ENCODE measurements around the gene CDH4. TPM values are rescaled to one million over a fixed set of nuclear protein-coding genes. Genes with fewer than 3 reads are reported as not detected.

CDH4 gene
- total RNA-seq, 1 donor from 2014 or later = not detected

DNA sequence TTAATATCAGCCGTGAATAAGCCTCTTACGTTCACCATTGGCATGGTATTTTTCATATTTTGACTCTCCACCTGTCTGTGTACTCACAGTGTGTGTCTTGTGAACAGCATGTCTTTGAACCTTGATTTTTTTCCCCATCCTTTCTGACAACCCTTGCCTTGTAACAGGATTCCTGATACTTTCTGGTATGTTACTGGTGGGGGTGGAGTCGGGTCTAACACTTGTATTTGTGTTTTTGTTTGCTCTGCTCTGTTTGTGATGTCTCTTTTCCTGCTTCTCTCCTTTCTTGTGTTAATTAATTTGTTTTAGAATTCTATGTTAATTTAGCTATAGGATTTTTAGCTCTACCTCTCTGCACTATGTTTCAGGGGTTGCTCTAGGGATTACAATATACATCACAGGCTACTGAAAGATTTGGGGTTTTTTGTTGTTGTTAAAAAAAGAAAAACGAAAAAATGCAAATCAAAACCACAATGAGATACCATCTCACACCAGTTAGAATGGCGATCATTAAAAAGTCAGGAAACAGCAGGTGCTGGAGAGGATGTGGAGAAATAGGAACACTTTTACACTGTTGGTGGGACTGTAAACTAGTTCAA is 245.1 kb downstream of the CDH4 start:
- Histone ChIP-seq H3K27me3 (no peaks in the 10 kb centered on the region), H3K4me1 (no peaks in the 10 kb centered on the region), H3K36me3 (no peaks in the 10 kb centered on the region), H3K4me3 (no peak overlapping the region), H3K27ac (no peak overlapping the region), H3K9me3 (no peaks in the 10 kb centered on the region)
- TF ChIP-seq, protein P1, sequence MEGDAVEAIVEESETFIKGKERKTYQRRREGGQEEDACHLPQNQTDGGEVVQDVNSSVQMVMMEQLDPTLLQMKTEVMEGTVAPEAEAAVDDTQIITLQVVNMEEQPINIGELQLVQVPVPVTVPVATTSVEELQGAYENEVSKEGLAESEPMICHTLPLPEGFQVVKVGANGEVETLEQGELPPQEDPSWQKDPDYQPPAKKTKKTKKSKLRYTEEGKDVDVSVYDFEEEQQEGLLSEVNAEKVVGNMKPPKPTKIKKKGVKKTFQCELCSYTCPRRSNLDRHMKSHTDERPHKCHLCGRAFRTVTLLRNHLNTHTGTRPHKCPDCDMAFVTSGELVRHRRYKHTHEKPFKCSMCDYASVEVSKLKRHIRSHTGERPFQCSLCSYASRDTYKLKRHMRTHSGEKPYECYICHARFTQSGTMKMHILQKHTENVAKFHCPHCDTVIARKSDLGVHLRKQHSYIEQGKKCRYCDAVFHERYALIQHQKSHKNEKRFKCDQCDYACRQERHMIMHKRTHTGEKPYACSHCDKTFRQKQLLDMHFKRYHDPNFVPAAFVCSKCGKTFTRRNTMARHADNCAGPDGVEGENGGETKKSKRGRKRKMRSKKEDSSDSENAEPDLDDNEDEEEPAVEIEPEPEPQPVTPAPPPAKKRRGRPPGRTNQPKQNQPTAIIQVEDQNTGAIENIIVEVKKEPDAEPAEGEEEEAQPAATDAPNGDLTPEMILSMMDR (IDR thresholded peaks at IDR 0.05) = no peak
- DNase-seq (ENCODE audit: low spot score in 2 of 2) = no peak
- intact Hi-C loops (cut with DNase I) = no loop called here

DNA sequence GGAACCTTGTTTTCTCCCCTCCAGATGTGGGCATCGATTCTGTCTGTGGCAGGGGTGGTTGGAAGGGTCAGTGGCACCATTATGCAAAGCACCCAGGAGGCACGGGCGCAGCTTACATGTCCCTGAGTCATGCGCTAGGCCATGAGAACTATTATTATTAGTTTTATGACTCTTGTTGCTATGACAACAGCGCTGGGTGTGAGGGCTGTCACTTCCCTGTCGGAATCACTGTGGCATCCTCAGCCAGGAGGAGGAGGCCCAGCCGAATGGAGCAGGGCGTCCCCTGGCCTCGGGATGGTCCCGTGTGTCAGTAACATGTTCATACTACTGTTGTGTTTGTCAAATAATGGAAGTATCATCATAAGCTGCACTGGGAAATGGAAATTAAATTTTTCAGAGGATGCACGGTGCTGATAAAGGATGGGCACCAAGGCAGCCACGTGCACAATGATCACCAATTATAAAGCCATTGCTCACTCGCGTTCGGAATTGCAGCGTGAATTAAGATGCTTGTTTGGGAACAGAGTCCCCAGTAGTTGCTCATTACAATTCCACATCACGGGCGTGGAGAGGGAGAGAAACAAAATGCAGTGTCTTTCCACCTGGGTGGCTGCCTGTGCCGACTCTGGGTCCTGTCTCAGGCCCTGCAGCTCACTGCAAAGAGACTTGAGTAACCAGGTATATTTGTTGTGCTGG is 247.9 kb downstream of the CDH4 start:
- Histone ChIP-seq H3K9me3 (no peaks in the 10 kb centered on the region), H3K27ac (no peak overlapping the region), H3K4me3 (no peak overlapping the region), H3K27me3 (no peaks in the 10 kb centered on the region), H3K4me1 (no peaks in the 10 kb centered on the region), H3K36me3 (no peaks in the 10 kb centered on the region)
- no peak for DNase-seq (ENCODE audit: low spot score in 2 of 2)
- TF ChIP-seq, protein P1 (IDR thresholded peaks at IDR 0.05) = no peak
- intact Hi-C loops (cut with DNase I) = no loop called here

DNA sequence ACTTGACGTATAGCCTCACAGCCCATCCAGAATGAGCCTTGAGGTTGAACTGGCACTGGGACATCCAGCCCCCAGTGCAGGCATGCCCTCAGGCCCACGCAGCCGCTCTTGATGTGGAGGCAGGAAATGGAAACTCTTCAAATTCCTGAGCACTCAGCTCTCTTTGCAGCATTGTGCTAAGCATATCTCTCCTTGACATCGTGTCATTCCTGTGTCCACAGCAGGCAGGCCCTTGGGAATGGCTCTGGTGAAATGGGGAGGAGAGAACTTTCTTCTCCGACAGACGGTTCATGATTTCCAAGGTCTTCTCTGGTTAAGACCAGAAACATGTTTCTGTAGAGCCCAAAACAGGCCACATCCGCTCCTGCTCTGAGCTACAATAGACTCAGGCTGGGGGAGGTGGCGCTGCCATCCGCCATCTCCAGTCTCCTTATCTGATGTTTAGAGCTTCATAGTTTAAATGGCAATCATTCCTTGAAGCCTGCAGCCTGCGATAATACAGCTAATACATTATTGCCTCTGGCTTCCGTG is 248.8 kb downstream of the CDH4 start:
- intact Hi-C loops (cut with DNase I) = no loop called here
- DNase-seq (ENCODE audit: low spot score in 2 of 2) = no peak
- Histone ChIP-seq H3K27me3 (no peaks in the 10 kb centered on the region), H3K4me3 (no peak overlapping the region), H3K27ac (no peak overlapping the region), H3K36me3 (no peaks in the 10 kb centered on the region), H3K9me3 (no peaks in the 10 kb centered on the region), H3K4me1 (no peaks in the 10 kb centered on the region)
- TF ChIP-seq, protein P1 (IDR thresholded peaks at IDR 0.05) = no peak

DNA sequence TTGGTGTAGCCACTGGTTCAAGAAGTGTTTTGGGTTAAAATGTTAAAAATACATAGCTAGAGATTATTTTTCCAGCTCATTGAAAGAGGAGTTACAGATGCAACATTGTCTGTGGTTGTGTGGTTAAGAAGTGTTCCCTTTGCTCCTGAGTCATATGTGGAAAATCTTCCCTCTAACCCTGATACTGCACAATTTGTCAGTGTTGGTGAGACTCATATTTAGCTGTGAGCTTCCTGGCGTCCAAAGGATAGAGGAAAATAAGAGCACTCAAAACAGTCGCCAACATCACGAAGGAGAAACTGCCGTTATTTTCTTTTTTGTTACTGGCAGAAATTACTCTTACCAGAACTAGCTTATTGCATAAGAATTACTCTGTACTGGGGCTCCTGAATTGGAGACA is 250.4 kb downstream of the CDH4 start:
- DNase-seq (ENCODE audit: low spot score in 2 of 2) = no peak
- Histone ChIP-seq H3K27me3 (no peaks in the 10 kb centered on the region), H3K36me3 (no peaks in the 10 kb centered on the region), H3K9me3 (no peaks in the 10 kb centered on the region), H3K4me3 (no peak overlapping the region), H3K4me1 (no peaks in the 10 kb centered on the region), H3K27ac (no peak overlapping the region)
- intact Hi-C loops (cut with DNase I) = no loop called here
- TF ChIP-seq, protein P1 (IDR thresholded peaks at IDR 0.05) = no peak

DNA sequence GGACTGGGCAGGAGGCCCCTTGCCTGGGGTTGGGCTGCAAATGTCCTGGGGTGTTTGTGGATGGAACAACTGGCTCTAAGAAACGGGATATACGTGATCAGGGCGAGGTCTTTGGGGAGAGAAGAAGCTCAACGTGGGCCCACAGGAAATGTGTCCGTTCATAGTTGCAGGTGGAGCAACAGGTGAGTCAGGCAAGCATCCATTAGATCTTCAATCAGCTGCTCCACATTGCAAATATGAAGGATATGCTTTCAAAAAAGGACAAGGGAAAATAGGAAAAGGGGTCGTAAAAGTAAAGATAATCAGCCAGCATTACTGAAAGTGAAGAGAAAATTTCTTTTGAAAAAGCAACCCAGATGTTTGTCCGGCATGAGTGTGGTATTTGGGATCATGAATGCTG is 251.0 kb downstream of the CDH4 start:
- intact Hi-C loops (cut with DNase I) = no loop called here
- H3K36me3 ChIP-seq = no peaks in the 10 kb centered on the region
- no peak overlapping the region for H3K4me3 ChIP-seq
- H3K4me1 ChIP-seq = no peaks in the 10 kb centered on the region
- DNase-seq (ENCODE audit: low spot score in 2 of 2) = no peak
- H3K27me3 ChIP-seq = no peaks in the 10 kb centered on the region
- H3K9me3 ChIP-seq = no peaks in the 10 kb centered on the region
- TF ChIP-seq, protein P1 (IDR thresholded peaks at IDR 0.05) = no peak
- no peak overlapping the region for H3K27ac ChIP-seq
